Activated T-cell treated with anti-CD3 and anti-CD28 coated beads, Interleukin-2, amount 50 U/mL, for 24 hours (primary cell): ENCODE results near the gene MANBA.
"Not testable (repeated sequence)": the region's sequence is repeated elsewhere in the genome, so short reads cannot be mapped to it uniquely, and the experiment has no call there.

Source experiments
- DNase-seq: peaks from one replicate; pipeline ENCODE4 v3.0.0-alpha.2; 2020
- H3K27ac Mint-ChIP-seq: 2 replicates; pipeline ENCODE4 v1.8.0; 2020; ENCODE audit warnings: mild to moderate bottlenecking, mixed read lengths
- H3K27me3 Mint-ChIP-seq: 2 replicates; pipeline ENCODE4 v1.8.0; 2020; ENCODE audit warnings: mixed read lengths
- H3K36me3 Mint-ChIP-seq: 2 replicates; pipeline ENCODE4 v1.8.0; 2020; ENCODE audit warnings: low read depth, mixed read lengths
- H3K4me1 Mint-ChIP-seq: 2 replicates; pipeline ENCODE4 v1.8.0; 2020; ENCODE audit warnings: low read depth, mixed read lengths
- H3K4me3 Mint-ChIP-seq: 2 replicates; pipeline ENCODE4 v1.8.0; 2020; ENCODE audit warnings: mild to moderate bottlenecking, moderate library complexity, mixed read lengths
- H3K9me3 Mint-ChIP-seq: 2 replicates; pipeline ENCODE4 v1.8.0; 2020; ENCODE audit warnings: mixed read lengths

The MANBA gene

GRCh38 chr4:102639598-102639997 lies 121.2 kb downstream of the MANBA start:
- Mint-ChIP-seq H3K27me3 (no peaks in the 10 kb centered on the region), H3K9me3 (no peaks in the 10 kb centered on the region), H3K36me3 (peaks cover 40% of the 10 kb centered on the region), H3K4me1 (peaks cover 8% of the 10 kb centered on the region), H3K27ac (peak overlapping the region; percentile 38), H3K4me3 (peak overlapping the region; percentile 43)
- DNase-seq, result no peak

- H3K4me1 Mint-ChIP-seq, result peaks cover 8% of the 10 kb centered on the region
- no peaks in the 10 kb centered on the region for H3K9me3 Mint-ChIP-seq
- H3K36me3 Mint-ChIP-seq, result peaks cover 46% of the 10 kb centered on the region
- no peak for DNase-seq
- H3K27me3 Mint-ChIP-seq, result no peaks in the 10 kb centered on the region
- no peak overlapping the region for H3K4me3 Mint-ChIP-seq
- H3K27ac Mint-ChIP-seq, result no peak overlapping the region
Observed at GRCh38 chr4:102638621-102639020, 122.1 kb downstream of the MANBA start.

GRCh38 chr4:102637391-102637790 lies 123.4 kb downstream of the MANBA start:
- H3K4me3 Mint-ChIP-seq, result no peak overlapping the region
- H3K9me3 Mint-ChIP-seq, result no peaks in the 10 kb centered on the region
- no peak for DNase-seq
- no peak overlapping the region for H3K27ac Mint-ChIP-seq
- H3K27me3 Mint-ChIP-seq, result no peaks in the 10 kb centered on the region
- peaks cover 48% of the 10 kb centered on the region for H3K36me3 Mint-ChIP-seq
- peaks cover 8% of the 10 kb centered on the region for H3K4me1 Mint-ChIP-seq

GRCh38 chr4:102633100-102633499 lies 127.7 kb downstream of the MANBA start:
- H3K4me3 Mint-ChIP-seq, result no peak overlapping the region
- DNase-seq, result no peak
- no peaks in the 10 kb centered on the region for H3K9me3 Mint-ChIP-seq
- H3K36me3 Mint-ChIP-seq, result peaks cover 42% of the 10 kb centered on the region
- H3K27ac Mint-ChIP-seq, result no peak overlapping the region
- peaks cover 39% of the 10 kb centered on the region for H3K4me1 Mint-ChIP-seq
- no peaks in the 10 kb centered on the region for H3K27me3 Mint-ChIP-seq

GRCh38 chr4:102632241-102633065 lies 128.3 kb downstream of the MANBA start:
- no peak for DNase-seq
- Mint-ChIP-seq H3K27ac (no peak overlapping the region), H3K27me3 (no peaks in the 10 kb centered on the region), H3K36me3 (peaks cover 35% of the 10 kb centered on the region), H3K9me3 (no peaks in the 10 kb centered on the region), H3K4me3 (no peak overlapping the region), H3K4me1 (peaks cover 46% of the 10 kb centered on the region)

GRCh38 chr4:102631616-102632015 lies 129.2 kb downstream of the MANBA start:
- H3K36me3 Mint-ChIP-seq, result peaks cover 29% of the 10 kb centered on the region
- no peak overlapping the region for H3K27ac Mint-ChIP-seq
- H3K27me3 Mint-ChIP-seq, result no peaks in the 10 kb centered on the region
- peaks cover 54% of the 10 kb centered on the region for H3K4me1 Mint-ChIP-seq
- no peaks in the 10 kb centered on the region for H3K9me3 Mint-ChIP-seq
- DNase-seq, result no peak
- no peak overlapping the region for H3K4me3 Mint-ChIP-seq

GRCh38 chr4:102629673-102630072 lies 131.1 kb downstream of the MANBA start:
- H3K9me3 Mint-ChIP-seq, result no peaks in the 10 kb centered on the region
- no peaks in the 10 kb centered on the region for H3K27me3 Mint-ChIP-seq
- peak overlapping the region; percentile 51 for H3K27ac Mint-ChIP-seq
- H3K36me3 Mint-ChIP-seq, result peaks cover 18% of the 10 kb centered on the region
- H3K4me1 Mint-ChIP-seq, result peaks cover 68% of the 10 kb centered on the region
- no peak for DNase-seq
- peak overlapping the region; percentile 19 for H3K4me3 Mint-ChIP-seq

GRCh38 chr4:102627831-102628523 lies 132.8 kb downstream of the MANBA start:
- DNase-seq, result peak; percentile 62
- Mint-ChIP-seq H3K27me3 (no peaks in the 10 kb centered on the region), H3K4me1 (peaks cover 74% of the 10 kb centered on the region), H3K4me3 (peak overlapping the region; percentile 31), H3K9me3 (no peaks in the 10 kb centered on the region), H3K36me3 (peaks cover 12% of the 10 kb centered on the region), H3K27ac (peak overlapping the region; percentile 94)

GRCh38 chr4:102625232-102625930 lies 135.4 kb downstream of the MANBA start:
- peak overlapping the region; percentile 66 for H3K4me3 Mint-ChIP-seq
- no peaks in the 10 kb centered on the region for H3K27me3 Mint-ChIP-seq
- no peaks in the 10 kb centered on the region for H3K36me3 Mint-ChIP-seq
- H3K4me1 Mint-ChIP-seq, result peaks cover 70% of the 10 kb centered on the region
- peak overlapping the region; percentile 81 for H3K27ac Mint-ChIP-seq
- DNase-seq, result peak; percentile 67
- H3K9me3 Mint-ChIP-seq, result no peaks in the 10 kb centered on the region

- Mint-ChIP-seq H3K4me3 (no peak overlapping the region), H3K4me1 (peaks cover 68% of the 10 kb centered on the region), H3K36me3 (no peaks in the 10 kb centered on the region), H3K9me3 (no peaks in the 10 kb centered on the region), H3K27me3 (no peaks in the 10 kb centered on the region), H3K27ac (no peak overlapping the region)
- no peak for DNase-seq
Observed at GRCh38 chr4:102624505-102624904, 136.3 kb downstream of the MANBA start.

GRCh38 chr4:102623622-102624021 lies 137.1 kb downstream of the MANBA start:
- peaks cover 6% of the 10 kb centered on the region for H3K36me3 Mint-ChIP-seq
- H3K27me3 Mint-ChIP-seq, result no peaks in the 10 kb centered on the region
- H3K9me3 Mint-ChIP-seq, result no peaks in the 10 kb centered on the region
- peak overlapping the region; percentile 3 for H3K27ac Mint-ChIP-seq
- no peak overlapping the region for H3K4me3 Mint-ChIP-seq
- DNase-seq, result no peak
- H3K4me1 Mint-ChIP-seq, result peaks cover 68% of the 10 kb centered on the region

- peaks cover 57% of the 10 kb centered on the region for H3K4me1 Mint-ChIP-seq
- H3K4me3 Mint-ChIP-seq, result no peak overlapping the region
- no peaks in the 10 kb centered on the region for H3K9me3 Mint-ChIP-seq
- H3K27me3 Mint-ChIP-seq, result no peaks in the 10 kb centered on the region
- no peak for DNase-seq
- peak overlapping the region; percentile 85 for H3K27ac Mint-ChIP-seq
- peaks cover 28% of the 10 kb centered on the region for H3K36me3 Mint-ChIP-seq
Observed at GRCh38 chr4:102620697-102621497, 139.9 kb downstream of the MANBA start.

GRCh38 chr4:102619776-102620631 lies 140.8 kb downstream of the MANBA start:
- H3K27me3 Mint-ChIP-seq, H3K4me3 Mint-ChIP-seq, H3K9me3 Mint-ChIP-seq, DNase-seq: not testable (repeated sequence)
- Mint-ChIP-seq H3K36me3 (peaks cover 37% of the 10 kb centered on the region), H3K27ac (peak overlapping the region; percentile 85), H3K4me1 (peaks cover 57% of the 10 kb centered on the region)
